ENCODE measurements around the gene FOXE3.

GRCh38 chr1:47465605-47466004, 49.5 kb downstream of the FOXE3 start:
- TF ChIP-seq GATA2 (IDR thresholded peaks at IDR 0.05; ENCODE audit: low read depth, low read length) (no peak), GATA3 (IDR thresholded peaks at IDR 0.05; ENCODE audit: low read depth, low read length) (no peak)

Data from SH-SY5Y (cell line).